ENCODE results near the gene OS9. TPM values are rescaled to one million over a fixed set of nuclear protein-coding genes. Genes with fewer than 3 reads are reported as not detected.
A peak's percentile ranks its signal among the peaks of the same experiment; 100 is the strongest.

Gene OS9
- total and polyA plus RNA-seq, 9 of the 15 experiments (the other 6 are each of a cell fraction or from before 2014, with no cell fraction given): 4.6 to 105 (median 89.5) TPM

DNA sequence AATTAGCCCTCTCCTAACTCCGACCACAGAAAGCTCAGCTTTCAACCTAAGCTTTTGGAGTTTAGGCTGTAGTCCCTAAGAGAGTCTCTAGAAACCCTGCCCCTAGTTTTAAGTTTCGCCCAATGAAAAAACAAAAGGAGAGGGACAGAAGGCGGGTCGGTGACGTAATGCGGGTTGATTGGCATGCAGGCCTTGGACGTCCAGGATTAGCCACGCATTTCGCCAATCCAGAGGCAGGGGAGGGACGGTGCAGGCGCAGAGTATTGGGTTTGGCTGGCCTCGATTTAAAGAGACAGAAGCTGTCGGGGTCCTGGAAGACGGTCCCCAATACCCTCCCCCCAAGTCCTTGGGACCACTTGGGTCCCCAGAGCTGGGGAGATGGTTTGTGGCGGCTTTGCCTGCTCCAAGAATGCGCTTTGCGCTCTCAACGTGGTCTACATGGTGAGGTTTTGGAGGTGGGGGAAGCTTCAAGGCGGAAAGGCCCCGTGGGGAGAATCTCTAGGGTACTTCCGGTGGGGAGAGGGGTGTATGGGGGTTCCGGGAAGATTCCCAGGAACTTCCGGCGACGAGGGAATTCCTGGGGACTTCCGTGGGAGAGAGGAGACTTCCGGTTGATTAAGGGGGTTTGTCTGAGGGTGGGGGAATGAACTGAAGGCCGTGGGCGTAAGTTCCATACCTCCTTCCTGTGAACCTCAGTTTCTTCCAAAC, 51.0 kb downstream of the OS9 start, which contains the start of gene TSPAN31 (continued):
- TF ChIP-seq, protein P1, sequence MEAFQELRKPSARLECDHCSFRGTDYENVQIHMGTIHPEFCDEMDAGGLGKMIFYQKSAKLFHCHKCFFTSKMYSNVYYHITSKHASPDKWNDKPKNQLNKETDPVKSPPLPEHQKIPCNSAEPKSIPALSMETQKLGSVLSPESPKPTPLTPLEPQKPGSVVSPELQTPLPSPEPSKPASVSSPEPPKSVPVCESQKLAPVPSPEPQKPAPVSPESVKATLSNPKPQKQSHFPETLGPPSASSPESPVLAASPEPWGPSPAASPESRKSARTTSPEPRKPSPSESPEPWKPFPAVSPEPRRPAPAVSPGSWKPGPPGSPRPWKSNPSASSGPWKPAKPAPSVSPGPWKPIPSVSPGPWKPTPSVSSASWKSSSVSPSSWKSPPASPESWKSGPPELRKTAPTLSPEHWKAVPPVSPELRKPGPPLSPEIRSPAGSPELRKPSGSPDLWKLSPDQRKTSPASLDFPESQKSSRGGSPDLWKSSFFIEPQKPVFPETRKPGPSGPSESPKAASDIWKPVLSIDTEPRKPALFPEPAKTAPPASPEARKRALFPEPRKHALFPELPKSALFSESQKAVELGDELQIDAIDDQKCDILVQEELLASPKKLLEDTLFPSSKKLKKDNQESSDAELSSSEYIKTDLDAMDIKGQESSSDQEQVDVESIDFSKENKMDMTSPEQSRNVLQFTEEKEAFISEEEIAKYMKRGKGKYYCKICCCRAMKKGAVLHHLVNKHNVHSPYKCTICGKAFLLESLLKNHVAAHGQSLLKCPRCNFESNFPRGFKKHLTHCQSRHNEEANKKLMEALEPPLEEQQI (IDR thresholded peaks at IDR 0.05): no peak
- TF ChIP-seq TRIM24 (IDR thresholded peaks at IDR 0.05) (0 out of 4 replicates have a peak, but pooled peaks of 1 of the 2 experiments have one; percentile 31), FOS (IDR thresholded peaks at IDR 0.05; ENCODE audit: extremely low read depth, insufficient read length) (peak; percentile 84), NFIX (CRISPR knock-in tag; IDR thresholded peaks at IDR 0.05; ENCODE audit: low read depth) (no peak; the same call in 1 of the 2 replicates), PYGO2 (tag; IDR thresholded peaks at IDR 0.05) (no peak), PTTG1 (tag; IDR thresholded peaks at IDR 0.05; ENCODE audit: low read depth) (no peak), IRF9 (tag; IDR thresholded peaks at IDR 0.05) (no peak), ELF4 (CRISPR knock-in tag; IDR thresholded peaks at IDR 0.05) (no peak), HDAC8 (tag; IDR thresholded peaks at IDR 0.05) (no peak), MTA2 (IDR thresholded peaks at IDR 0.05; ENCODE audit: low read depth) (no peak), SP2 (IDR thresholded peaks at IDR 0.05; ENCODE audit: extremely low read depth, low read depth, low read length, poor library complexity, severe bottlenecking) (peak; percentile 63), PHTF2 (CRISPR knock-in tag; IDR thresholded peaks at IDR 0.05) (peak; percentile 88; the same call in 1 of the 2 replicates), ZNF778 (CRISPR knock-in tag; IDR thresholded peaks at IDR 0.05) (no peak), RBM15 (IDR thresholded peaks at IDR 0.05; ENCODE audit: insufficient read depth, low read length) (no peak), ZNF589 (CRISPR knock-in tag; IDR thresholded peaks at IDR 0.05; ENCODE audit: low read depth) (no peak; the same call in 1 of the 2 replicates), ZNF766 (CRISPR knock-in tag; conservative IDR thresholded peaks at IDR 0.05) (no peak)
- TF ChIP-seq, protein P2, sequence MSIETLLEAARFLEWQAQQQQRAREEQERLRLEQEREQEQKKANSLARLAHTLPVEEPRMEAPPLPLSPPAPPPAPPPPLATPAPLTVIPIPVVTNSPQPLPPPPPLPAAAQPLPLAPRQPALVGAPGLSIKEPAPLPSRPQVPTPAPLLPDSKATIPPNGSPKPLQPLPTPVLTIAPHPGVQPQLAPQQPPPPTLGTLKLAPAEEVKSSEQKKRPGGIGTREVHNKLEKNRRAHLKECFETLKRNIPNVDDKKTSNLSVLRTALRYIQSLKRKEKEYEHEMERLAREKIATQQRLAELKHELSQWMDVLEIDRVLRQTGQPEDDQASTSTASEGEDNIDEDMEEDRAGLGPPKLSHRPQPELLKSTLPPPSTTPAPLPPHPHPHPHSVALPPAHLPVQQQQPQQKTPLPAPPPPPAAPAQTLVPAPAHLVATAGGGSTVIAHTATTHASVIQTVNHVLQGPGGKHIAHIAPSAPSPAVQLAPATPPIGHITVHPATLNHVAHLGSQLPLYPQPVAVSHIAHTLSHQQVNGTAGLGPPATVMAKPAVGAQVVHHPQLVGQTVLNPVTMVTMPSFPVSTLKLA (conservative IDR thresholded peaks at IDR 0.05): peak; percentile 29 to 50
